Neural progenitor cell (in vitro differentiated cells): ENCODE results near the gene ZNF486. TPM values are rescaled to one million over a fixed set of nuclear protein-coding genes. Genes with fewer than 3 reads are reported as not detected.
"Not testable (repeated sequence)": the region's sequence is repeated elsewhere in the genome, so short reads cannot be mapped to it uniquely, and the experiment has no call there.

Source experiments
- DNase-seq: peaks from one replicate; pipeline ENCODE4 v3.0.0-alpha.2; 2016; ENCODE audit warnings: low spot score
- H2AFZ ChIP-seq: fragments of 200-600 bp; sonication (generic); replicated peaks from 2 replicates; pipeline ENCODE4 v1.6.1; 2016; ENCODE audit warnings: antibody characterized with exemption
- H3F3A ChIP-seq: fragments of 200-600 bp; sonication (generic); 2 replicates; pipeline ENCODE4 v1.6.1; 2016; ENCODE audit warnings: antibody characterized with exemption, low read depth
- H3K27ac ChIP-seq: fragments of 200-600 bp; sonication (generic); 2 replicates; pipeline ENCODE4 v1.5.1; 2016; ENCODE audit warnings: mild to moderate bottlenecking
- H3K27me3 ChIP-seq: fragments of 200-600 bp; sonication (generic); 2 replicates; pipeline ENCODE4 v1.6.1; 2016; ENCODE audit warnings: mild to moderate bottlenecking, moderate library complexity
- H3K36me3 ChIP-seq: fragments of 200-600 bp; sonication (generic); 2 replicates; pipeline ENCODE4 v1.5.1; 2016
- H3K4me1 ChIP-seq: fragments of 200-600 bp; sonication (generic); 2 replicates; pipeline ENCODE4 v1.6.1; 2016; ENCODE audit warnings: mixed run types
- H3K4me2 ChIP-seq: fragments of 200-600 bp; sonication (generic); 2 replicates; pipeline ENCODE4 v1.6.1; 2016
- H3K4me3 ChIP-seq: fragments of 200-600 bp; sonication (generic); 2 replicates; pipeline ENCODE4 v1.5.1; 2016
- H3K79me2 ChIP-seq: fragments of 200-600 bp; sonication (generic); 2 replicates; pipeline ENCODE4 v1.6.1; 2016; ENCODE audit warnings: low read depth
- H3K9ac ChIP-seq: fragments of 200-600 bp; sonication (generic); 2 replicates; pipeline ENCODE4 v1.6.1; 2016
- H3K9me3 ChIP-seq: fragments of 200-600 bp; sonication (generic); 2 replicates; pipeline ENCODE4 v1.5.1; 2016; ENCODE audit warnings: low read depth
- H4K20me1 ChIP-seq: fragments of 200-600 bp; sonication (generic); 2 replicates; pipeline ENCODE4 v1.6.1; 2016; ENCODE audit warnings: low read depth
- H3K27ac Mint-ChIP-seq: 3 replicates; pipeline ENCODE4 v1.8.0; 2021; ENCODE audit warnings: mixed read lengths
- H3K27me3 Mint-ChIP-seq: 2 replicates; pipeline ENCODE4 v1.8.0; 2022; ENCODE audit warnings: low read depth, mild to moderate bottlenecking, inconsistent platforms, moderate library complexity, mixed read lengths; ENCODE audit not compliant: insufficient read depth
- H3K36me3 Mint-ChIP-seq: 3 replicates; pipeline ENCODE4 v1.8.0; 2021; ENCODE audit warnings: mixed read lengths
- H3K4me1 Mint-ChIP-seq: 3 replicates; pipeline ENCODE4 v1.8.0; 2021; ENCODE audit warnings: mixed read lengths
- H3K4me3 Mint-ChIP-seq: 3 replicates; pipeline ENCODE4 v1.8.0; 2021; ENCODE audit warnings: mild to moderate bottlenecking, moderate library complexity, mixed read lengths
- H3K9me3 Mint-ChIP-seq: 3 replicates; pipeline ENCODE4 v1.8.0; 2020; ENCODE audit warnings: mixed read lengths
- EZH2 ChIP-seq: fragments of 200-600 bp; sonication (generic); IDR thresholded peaks from 2 replicates; pipeline ENCODE4 v1.6.1; 2017; ENCODE audit warnings: antibody characterized with exemption, mild to moderate bottlenecking, moderate library complexity
- EZH2phosphoT487 ChIP-seq: fragments of 200-600 bp; sonication (generic); IDR thresholded peaks from 2 replicates; pipeline ENCODE4 v1.6.1; 2017; ENCODE audit warnings: antibody characterized with exemption
- total RNA-seq: library from RNA; depleted of rRNA; stranded (reverse); fragments of >200 nt; gene quantifications from 2 replicates; pipeline ENCODE4 v1.2.3, GENCODE V29; 2015; ENCODE audit warnings: low replicate concordance
- TF ChIP-seq, protein P1 (sequence below): fragments of 200-600 bp; sonication (generic); IDR thresholded peaks from 2 replicates; pipeline ENCODE4 v1.5.1; 2017; ENCODE audit warnings: antibody characterized with exemption, mild to moderate bottlenecking

ZNF486 gene
- total RNA-seq, 1 donor from 2014 or later: 26.9 TPM

DNA sequence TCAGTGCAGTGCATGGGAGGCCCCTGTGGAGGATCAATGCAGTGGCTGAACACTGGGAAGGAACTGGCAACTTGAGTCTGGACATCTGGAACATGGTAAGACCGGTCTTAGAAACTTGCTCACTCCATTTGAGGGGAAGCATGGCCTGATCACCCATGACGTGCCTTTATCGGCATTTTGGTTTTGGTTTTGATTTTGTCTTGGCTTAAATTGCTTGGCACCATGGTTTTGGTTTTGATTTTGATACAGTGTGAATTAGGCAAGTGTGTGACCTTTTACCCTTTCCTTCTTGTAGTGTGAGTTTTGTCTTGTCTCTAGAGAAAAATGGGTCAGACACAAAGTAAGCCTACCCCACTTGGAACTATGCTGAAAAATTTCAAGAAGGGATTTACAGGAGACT lies 77.3 kb downstream of the ZNF486 start:
- H3K9me3 ChIP-seq: peaks cover 5% of the 10 kb centered on the region
- H3K27me3 ChIP-seq: no peaks in the 10 kb centered on the region
- H3K4me1 ChIP-seq: peaks cover 13% of the 10 kb centered on the region
- Mint-ChIP-seq H3K27me3 (peaks cover 3% of the 10 kb centered on the region), H3K4me3 (no peak overlapping the region), H3K9me3 (peaks cover 44% of the 10 kb centered on the region), H3K27ac (no peak overlapping the region), H3K4me1 (no peaks in the 10 kb centered on the region), H3K36me3 (peaks cover 2% of the 10 kb centered on the region)
- no peak overlapping the region for H2AFZ ChIP-seq
- no peak for DNase-seq
- H3K79me2 ChIP-seq: no peaks in the 10 kb centered on the region
- H4K20me1 ChIP-seq: no peaks in the 10 kb centered on the region
- H3K36me3 ChIP-seq: no peaks in the 10 kb centered on the region
- TF ChIP-seq, protein P1, sequence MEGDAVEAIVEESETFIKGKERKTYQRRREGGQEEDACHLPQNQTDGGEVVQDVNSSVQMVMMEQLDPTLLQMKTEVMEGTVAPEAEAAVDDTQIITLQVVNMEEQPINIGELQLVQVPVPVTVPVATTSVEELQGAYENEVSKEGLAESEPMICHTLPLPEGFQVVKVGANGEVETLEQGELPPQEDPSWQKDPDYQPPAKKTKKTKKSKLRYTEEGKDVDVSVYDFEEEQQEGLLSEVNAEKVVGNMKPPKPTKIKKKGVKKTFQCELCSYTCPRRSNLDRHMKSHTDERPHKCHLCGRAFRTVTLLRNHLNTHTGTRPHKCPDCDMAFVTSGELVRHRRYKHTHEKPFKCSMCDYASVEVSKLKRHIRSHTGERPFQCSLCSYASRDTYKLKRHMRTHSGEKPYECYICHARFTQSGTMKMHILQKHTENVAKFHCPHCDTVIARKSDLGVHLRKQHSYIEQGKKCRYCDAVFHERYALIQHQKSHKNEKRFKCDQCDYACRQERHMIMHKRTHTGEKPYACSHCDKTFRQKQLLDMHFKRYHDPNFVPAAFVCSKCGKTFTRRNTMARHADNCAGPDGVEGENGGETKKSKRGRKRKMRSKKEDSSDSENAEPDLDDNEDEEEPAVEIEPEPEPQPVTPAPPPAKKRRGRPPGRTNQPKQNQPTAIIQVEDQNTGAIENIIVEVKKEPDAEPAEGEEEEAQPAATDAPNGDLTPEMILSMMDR: no peak
- TF ChIP-seq EZH2: no peak
- no peak for TF ChIP-seq EZH2phosphoT487
- H3K27ac ChIP-seq: no peak overlapping the region
- H3F3A ChIP-seq: peaks cover 4% of the 10 kb centered on the region
- H3K4me2 ChIP-seq: no peak overlapping the region
- no peak overlapping the region for H3K9ac ChIP-seq
- no peak overlapping the region for H3K4me3 ChIP-seq

DNA sequence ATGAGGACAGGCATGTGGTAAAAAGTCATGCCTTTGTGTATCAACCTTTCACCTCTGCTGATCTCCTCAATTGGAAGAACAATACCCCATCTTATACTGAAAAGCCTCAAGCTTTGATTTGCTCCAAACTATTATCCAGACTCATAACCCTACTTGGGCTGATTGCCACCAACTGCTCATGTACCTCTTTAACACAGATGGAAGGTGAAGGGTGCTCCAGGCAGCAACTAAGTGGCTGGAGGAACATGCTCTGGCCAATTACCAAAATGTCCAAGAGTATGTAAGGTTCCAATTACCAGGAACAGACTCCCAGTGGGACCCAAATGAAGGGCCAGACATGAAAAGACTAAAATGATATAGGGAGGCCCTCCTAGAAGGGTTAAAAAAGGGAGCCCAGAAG lies 78.3 kb downstream of the ZNF486 start:
- Histone ChIP-seq H3K4me2 (no peak overlapping the region), H3K4me1 (peaks cover 10% of the 10 kb centered on the region), H2AFZ (no peak overlapping the region), H3K27me3 (no peaks in the 10 kb centered on the region), H3K4me3 (no peak overlapping the region), H3K9ac (no peak overlapping the region), H3K27ac (no peak overlapping the region), H4K20me1 (no peaks in the 10 kb centered on the region), H3K9me3 (peaks cover 5% of the 10 kb centered on the region), H3F3A (no peaks in the 10 kb centered on the region), H3K36me3 (no peaks in the 10 kb centered on the region), H3K79me2 (no peaks in the 10 kb centered on the region)
- Mint-ChIP-seq H3K9me3 (peaks cover 39% of the 10 kb centered on the region), H3K4me3 (no peak overlapping the region), H3K36me3 (peaks cover 2% of the 10 kb centered on the region), H3K27ac (no peak overlapping the region), H3K27me3 (no peaks in the 10 kb centered on the region), H3K4me1 (no peaks in the 10 kb centered on the region)
- TF ChIP-seq EZH2phosphoT487 (no peak), EZH2 (no peak)
- TF ChIP-seq, protein P1: no peak
- DNase-seq: no peak

DNA sequence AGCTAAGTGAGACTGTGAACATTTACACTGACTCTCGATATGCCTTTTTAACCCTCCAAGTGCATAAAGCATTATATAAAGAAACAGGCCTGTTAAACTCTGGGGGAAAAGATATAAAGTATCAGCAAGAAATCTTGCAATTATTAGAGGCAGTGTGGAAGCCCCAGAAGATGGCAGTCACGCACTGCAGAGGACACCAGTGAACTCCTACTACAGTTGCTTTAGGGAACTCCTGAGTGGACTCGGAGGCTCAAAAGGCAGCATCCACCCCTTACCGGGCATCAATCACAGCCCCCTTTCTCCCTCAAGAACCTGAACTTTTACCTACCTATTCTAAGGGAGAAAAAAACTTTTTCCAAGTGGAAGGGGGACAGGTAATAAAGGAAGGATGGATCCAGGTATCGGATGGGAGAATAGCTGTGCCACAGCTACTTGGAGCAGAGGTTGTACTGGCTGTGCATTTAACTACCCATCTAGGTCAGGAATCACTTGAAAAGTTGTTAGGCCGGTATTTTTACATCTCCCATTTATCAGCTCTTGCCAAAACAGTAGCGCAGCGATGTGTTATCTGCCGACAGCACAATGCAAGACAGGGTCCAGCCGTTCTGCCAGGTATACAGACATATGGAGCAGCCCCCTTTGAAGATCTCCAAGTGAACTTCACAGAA lies 80.1 kb downstream of the ZNF486 start:
- Histone ChIP-seq H3K4me2 (no peak overlapping the region), H3K9ac (no peak overlapping the region), H3K36me3 (no peaks in the 10 kb centered on the region), H3K4me1 (peaks cover 10% of the 10 kb centered on the region), H3K27me3 (no peaks in the 10 kb centered on the region), H3K27ac (no peak overlapping the region), H3K4me3 (no peak overlapping the region), H3K9me3 (peaks cover 5% of the 10 kb centered on the region), H4K20me1 (no peaks in the 10 kb centered on the region), H2AFZ (no peak overlapping the region), H3F3A (no peaks in the 10 kb centered on the region), H3K79me2 (no peaks in the 10 kb centered on the region)
- H3K4me3 Mint-ChIP-seq: peak overlapping the region; percentile 15
- TF ChIP-seq, protein P1: peak; percentile 63
- TF ChIP-seq EZH2 (no peak), EZH2phosphoT487 (no peak)
- H3K4me1 Mint-ChIP-seq: no peaks in the 10 kb centered on the region
- H3K9me3 Mint-ChIP-seq: peaks cover 36% of the 10 kb centered on the region
- no peak overlapping the region for H3K27ac Mint-ChIP-seq
- H3K27me3 Mint-ChIP-seq: no peaks in the 10 kb centered on the region
- peak; percentile 63 for DNase-seq
- H3K36me3 Mint-ChIP-seq: no peaks in the 10 kb centered on the region

DNA sequence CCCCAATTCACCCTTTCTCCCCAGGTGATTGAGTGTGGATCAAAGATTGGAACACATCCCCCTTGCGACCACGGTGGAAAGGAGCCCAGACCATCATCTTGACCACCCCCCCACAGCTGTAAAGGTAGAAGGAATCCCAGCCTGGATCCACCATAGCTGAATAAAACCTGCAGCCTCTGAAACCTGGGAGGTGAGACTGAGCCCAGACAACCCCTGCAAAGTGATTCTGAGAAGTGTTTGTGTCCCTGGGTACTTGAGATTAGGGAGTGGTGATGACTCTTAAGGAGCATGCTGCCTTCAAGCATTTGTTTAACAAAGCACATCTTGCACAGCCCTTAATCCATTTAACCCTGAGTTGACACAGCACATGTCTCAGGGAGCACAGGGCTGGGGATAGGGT lies 81.2 kb downstream of the ZNF486 start:
- not testable (repeated sequence) for H4K20me1 ChIP-seq, H3K36me3 ChIP-seq, H2AFZ ChIP-seq, H3K4me3 Mint-ChIP-seq, H3K27me3 Mint-ChIP-seq, H3K4me1 Mint-ChIP-seq, H3K9me3 ChIP-seq, H3K27ac ChIP-seq, H3K4me3 ChIP-seq, H3K36me3 Mint-ChIP-seq, H3K27me3 ChIP-seq, H3K79me2 ChIP-seq, H3F3A ChIP-seq, H3K9ac ChIP-seq, H3K27ac Mint-ChIP-seq
- H3K4me2 ChIP-seq: peak overlapping the region; percentile 29
- DNase-seq: peak; percentile 38
- peaks cover 10% of the 10 kb centered on the region for H3K4me1 ChIP-seq
- H3K9me3 Mint-ChIP-seq: peaks cover 36% of the 10 kb centered on the region
